DMS153 treated with DMSO at 0.1 percent for 48 hours (cell line): Measurements from ENCODE around the gene PDS5B.
A peak's percentile ranks its signal among the peaks of the same experiment; 100 is the strongest.
"Not testable (repeated sequence)": the region's sequence is repeated elsewhere in the genome, so short reads cannot be mapped to it uniquely, and the experiment has no call there.

Experiments used
- DNase-seq: peaks from one replicate; lab custom pipeline; 2025; ENCODE audit not compliant: unreplicated experiment; lab: John Stamatoyannopoulos, UW

PDS5B gene

GRCh38 chr13:32645854-32646253 is 59.6 kb downstream of the PDS5B start:
- no peak for DNase-seq

- DNase-seq: no peak
Measured at GRCh38 chr13:32647926-32648325, 61.7 kb downstream of the PDS5B start.

GRCh38 chr13:32650705-32651311 is 64.6 kb downstream of the PDS5B start:
- peak; percentile 43 for DNase-seq

- no peak for DNase-seq
Measured at GRCh38 chr13:32657309-32657708, 71.1 kb downstream of the PDS5B start.

- no peak for DNase-seq
Measured at GRCh38 chr13:32659736-32660135, 73.5 kb downstream of the PDS5B start.

- peak; percentile 66 for DNase-seq
Measured at GRCh38 chr13:32660227-32660626, 74.0 kb downstream of the PDS5B start.

- no peak for DNase-seq
Measured at GRCh38 chr13:32661685-32662084, 75.4 kb downstream of the PDS5B start.

GRCh38 chr13:32663660-32664059 is 77.4 kb downstream of the PDS5B start:
- DNase-seq: peak; percentile 73

- no peak for DNase-seq
Measured at GRCh38 chr13:32666990-32667571, 80.8 kb downstream of the PDS5B start.

- DNase-seq: peak; percentile 27
Measured at GRCh38 chr13:32669030-32669646, 82.9 kb downstream of the PDS5B start.

- no peak for DNase-seq
Measured at GRCh38 chr13:32674503-32674902, 88.3 kb downstream of the PDS5B start.

GRCh38 chr13:32676242-32676641 is 90.0 kb downstream of the PDS5B start:
- no peak for DNase-seq

- no peak for DNase-seq
Measured at GRCh38 chr13:32682130-32682529, 95.9 kb downstream of the PDS5B start.

GRCh38 chr13:32682740-32683139 is 96.5 kb downstream of the PDS5B start:
- no peak for DNase-seq

GRCh38 chr13:32687275-32687674 is 101.0 kb downstream of the PDS5B start:
- DNase-seq: no peak

- DNase-seq: no peak
Measured at GRCh38 chr13:32695602-32696250, 109.5 kb downstream of the PDS5B start.

GRCh38 chr13:32707471-32707870 is 121.2 kb downstream of the PDS5B start:
- no peak for DNase-seq

GRCh38 chr13:32713397-32713796 is 127.1 kb downstream of the PDS5B start:
- DNase-seq: no peak

GRCh38 chr13:32716201-32716600 is 129.9 kb downstream of the PDS5B start:
- DNase-seq: not testable (repeated sequence)

GRCh38 chr13:32720026-32720425 is 133.8 kb downstream of the PDS5B start:
- no peak for DNase-seq

GRCh38 chr13:32721131-32722034 is 135.1 kb downstream of the PDS5B start:
- DNase-seq: not testable (repeated sequence)
